ENCODE results near the gene SUPT20HL2. TPM values are rescaled to one million over a fixed set of nuclear protein-coding genes. Genes with fewer than 3 reads are reported as not detected.
"Not testable (repeated sequence)": the region's sequence is repeated elsewhere in the genome, so short reads cannot be mapped to it uniquely, and the experiment has no call there.

The SUPT20HL2 gene
- total RNA-seq (not detected), polyA plus RNA-seq (not detected)
- long read RNA-seq, donor 1, result 0 reads
- long read RNA-seq, donor 2, partial matches to known transcripts, result 0 of 1 reads
- long read RNA-seq, donor 2, other reads (novel, unspliced or antisense), result 0 of 1 reads

- H3K4me3 ChIP-seq (ENCODE audit: low read length in 2 of 2), result no peak within 1 kb of the TSS
- DNase-seq (no peak), ATAC-seq (ENCODE audit: low FRiP score) (no peak)
- intact Hi-C loops (cut with DNase I), result no loop called here
- no peaks in the 10 kb centered on the region for H3K36me3 ChIP-seq (ENCODE audit: control insufficient read depth in 1 of 2, insufficient read depth in 2 of 2, low read length in 1 of 2)
- no peak within 1 kb of the TSS for H3K27ac ChIP-seq (ENCODE audit: low read depth in 1 of 2, low read length in 2 of 2)
- no peaks in the 10 kb centered on the region for H3K27me3 ChIP-seq (ENCODE audit: control insufficient read depth in 1 of 2, insufficient read depth in 2 of 2, low read length in 1 of 2)
- no peaks in the 10 kb centered on the region for H3K4me1 ChIP-seq (ENCODE audit: control insufficient read depth in 1 of 2, insufficient read depth in 2 of 2, low read length in 2 of 2)
- 85 to 96% methylated on average over 39 of the region's 39 CpGs for WGBS, 2 donors
- H3K9me3 ChIP-seq (ENCODE audit: control insufficient read depth, low read length), result no peaks in the 10 kb centered on the region
Observed at GRCh38 chrX:24314019-24314635, at the start of gene SUPT20HL2. Gene SUPT20HL2, minus strand, starts transcription at chrX:24314069. Its CDS starts 754 bp downstream, at chrX:24313315.

- H3K36me3 ChIP-seq (ENCODE audit: control insufficient read depth in 1 of 2, insufficient read depth in 2 of 2, low read length in 1 of 2); intact Hi-C loops (cut with DNase I); H3K27me3 ChIP-seq (ENCODE audit: control insufficient read depth in 1 of 2, insufficient read depth in 2 of 2, low read length in 1 of 2); ATAC-seq (ENCODE audit: low FRiP score); H3K9me3 ChIP-seq (ENCODE audit: control insufficient read depth, low read length); H3K27ac ChIP-seq (ENCODE audit: low read depth in 1 of 2, low read length in 2 of 2); DNase-seq; H3K4me1 ChIP-seq (ENCODE audit: control insufficient read depth in 1 of 2, insufficient read depth in 2 of 2, low read length in 2 of 2); H3K4me3 ChIP-seq (ENCODE audit: low read length in 2 of 2): not testable (repeated sequence)
- 86 to 97% methylated on average over 36 to 38 of the region's 41 CpGs for WGBS, 2 donors
Observed at GRCh38 chrX:24362089-24362745, 48.3 kb upstream of the SUPT20HL2 start.

GRCh38 chrX:24360272-24360671, 46.4 kb upstream of the SUPT20HL2 start, which contains the start of gene SUPT20HL1:
Gene SUPT20HL1, plus strand, starts transcription at chrX:24360639. Its CDS starts 2,122 bp downstream, at chrX:24362761.
- H3K9me3 ChIP-seq (ENCODE audit: control insufficient read depth, low read length), result peaks cover 1% of the 10 kb centered on the region
- ATAC-seq (ENCODE audit: low FRiP score) (no peak), DNase-seq (no peak)
- WGBS, 2 donors, result 77 to 87% methylated on average over 3 of the region's 3 CpGs
- H3K36me3 ChIP-seq (ENCODE audit: control insufficient read depth in 1 of 2, insufficient read depth in 2 of 2, low read length in 1 of 2), result no peaks in the 10 kb centered on the region
- no peak within 1 kb of the TSS for H3K4me3 ChIP-seq (ENCODE audit: low read length in 2 of 2)
- no peaks in the 10 kb centered on the region for H3K27me3 ChIP-seq (ENCODE audit: control insufficient read depth in 1 of 2, insufficient read depth in 2 of 2, low read length in 1 of 2)
- H3K27ac ChIP-seq (ENCODE audit: low read depth in 1 of 2, low read length in 2 of 2), result no peak within 1 kb of the TSS
- H3K4me1 ChIP-seq (ENCODE audit: control insufficient read depth in 1 of 2, insufficient read depth in 2 of 2, low read length in 2 of 2), result no peaks in the 10 kb centered on the region
- intact Hi-C loops (cut with DNase I), result no loop called here

GRCh38 chrX:24357106-24357505, 43.2 kb upstream of the SUPT20HL2 start:
- Histone ChIP-seq H3K9me3 (ENCODE audit: control insufficient read depth, low read length) (peaks cover under 1% of the 10 kb centered on the region), H3K4me3 (ENCODE audit: low read length in 2 of 2) (no peak overlapping the region), H3K27ac (ENCODE audit: low read depth in 1 of 2, low read length in 2 of 2) (no peak overlapping the region), H3K4me1 (ENCODE audit: control insufficient read depth in 1 of 2, insufficient read depth in 2 of 2, low read length in 2 of 2) (no peaks in the 10 kb centered on the region), H3K36me3 (ENCODE audit: control insufficient read depth in 1 of 2, insufficient read depth in 2 of 2, low read length in 1 of 2) (no peaks in the 10 kb centered on the region), H3K27me3 (ENCODE audit: control insufficient read depth in 1 of 2, insufficient read depth in 2 of 2, low read length in 1 of 2) (no peaks in the 10 kb centered on the region)
- ATAC-seq (ENCODE audit: low FRiP score), result no peak
- DNase-seq, result no peak
- intact Hi-C loops (cut with DNase I), result no loop called here

- Histone ChIP-seq H3K36me3 (ENCODE audit: control insufficient read depth in 1 of 2, insufficient read depth in 2 of 2, low read length in 1 of 2) (no peaks in the 10 kb centered on the region), H3K4me3 (ENCODE audit: low read length in 2 of 2) (no peak overlapping the region), H3K27ac (ENCODE audit: low read depth in 1 of 2, low read length in 2 of 2) (no peak overlapping the region), H3K27me3 (ENCODE audit: control insufficient read depth in 1 of 2, insufficient read depth in 2 of 2, low read length in 1 of 2) (no peaks in the 10 kb centered on the region), H3K9me3 (ENCODE audit: control insufficient read depth, low read length) (no peaks in the 10 kb centered on the region), H3K4me1 (ENCODE audit: control insufficient read depth in 1 of 2, insufficient read depth in 2 of 2, low read length in 2 of 2) (no peaks in the 10 kb centered on the region)
- WGBS, 2 donors, result 89 to 95% methylated on average over 8 of the region's 8 CpGs
- intact Hi-C loops (cut with DNase I), result no loop called here
- DNase-seq, result no peak
- ATAC-seq (ENCODE audit: low FRiP score), result no peak
Observed at GRCh38 chrX:24355095-24355494, 41.2 kb upstream of the SUPT20HL2 start.

- DNase-seq (no peak), ATAC-seq (ENCODE audit: low FRiP score) (no peak)
- Histone ChIP-seq H3K27me3 (ENCODE audit: control insufficient read depth in 1 of 2, insufficient read depth in 2 of 2, low read length in 1 of 2) (no peaks in the 10 kb centered on the region), H3K27ac (ENCODE audit: low read depth in 1 of 2, low read length in 2 of 2) (no peak overlapping the region), H3K4me1 (ENCODE audit: control insufficient read depth in 1 of 2, insufficient read depth in 2 of 2, low read length in 2 of 2) (no peaks in the 10 kb centered on the region), H3K36me3 (ENCODE audit: control insufficient read depth in 1 of 2, insufficient read depth in 2 of 2, low read length in 1 of 2) (no peaks in the 10 kb centered on the region), H3K4me3 (ENCODE audit: low read length in 2 of 2) (no peak overlapping the region), H3K9me3 (ENCODE audit: control insufficient read depth, low read length) (no peaks in the 10 kb centered on the region)
- intact Hi-C loops (cut with DNase I), result no loop called here
- 95 to 99% methylated on average over 4 of the region's 4 CpGs for WGBS, 2 donors
Observed at GRCh38 chrX:24350217-24350616, 36.3 kb upstream of the SUPT20HL2 start.

- Histone ChIP-seq H3K36me3 (ENCODE audit: control insufficient read depth in 1 of 2, insufficient read depth in 2 of 2, low read length in 1 of 2) (no peaks in the 10 kb centered on the region), H3K4me1 (ENCODE audit: control insufficient read depth in 1 of 2, insufficient read depth in 2 of 2, low read length in 2 of 2) (no peaks in the 10 kb centered on the region), H3K27me3 (ENCODE audit: control insufficient read depth in 1 of 2, insufficient read depth in 2 of 2, low read length in 1 of 2) (no peaks in the 10 kb centered on the region), H3K27ac (ENCODE audit: low read depth in 1 of 2, low read length in 2 of 2) (no peak overlapping the region), H3K9me3 (ENCODE audit: control insufficient read depth, low read length) (no peaks in the 10 kb centered on the region), H3K4me3 (ENCODE audit: low read length in 2 of 2) (no peak overlapping the region)
- ATAC-seq (ENCODE audit: low FRiP score) (no peak), DNase-seq (no peak)
- intact Hi-C loops (cut with DNase I), result no loop called here
- 9 to 25% methylated on average over 1 of the region's 1 CpG for WGBS, 2 donors
Observed at GRCh38 chrX:24347881-24348280, 34.0 kb upstream of the SUPT20HL2 start.

- H3K9me3 ChIP-seq (ENCODE audit: control insufficient read depth, low read length), result no peaks in the 10 kb centered on the region
- intact Hi-C loops (cut with DNase I), result no loop called here
- ATAC-seq (ENCODE audit: low FRiP score) (no peak), DNase-seq (no peak)
- no peak overlapping the region for H3K4me3 ChIP-seq (ENCODE audit: low read length in 2 of 2)
- 66 to 74% methylated on average over 9 of the region's 9 CpGs for WGBS, 2 donors
- H3K36me3 ChIP-seq (ENCODE audit: control insufficient read depth in 1 of 2, insufficient read depth in 2 of 2, low read length in 1 of 2), result no peaks in the 10 kb centered on the region
- no peaks in the 10 kb centered on the region for H3K4me1 ChIP-seq (ENCODE audit: control insufficient read depth in 1 of 2, insufficient read depth in 2 of 2, low read length in 2 of 2)
- no peaks in the 10 kb centered on the region for H3K27me3 ChIP-seq (ENCODE audit: control insufficient read depth in 1 of 2, insufficient read depth in 2 of 2, low read length in 1 of 2)
- H3K27ac ChIP-seq (ENCODE audit: low read depth in 1 of 2, low read length in 2 of 2), result no peak overlapping the region
Observed at GRCh38 chrX:24343719-24344118, 29.9 kb upstream of the SUPT20HL2 start.

- no peak for ATAC-seq (ENCODE audit: low FRiP score)
- Histone ChIP-seq H3K36me3 (ENCODE audit: control insufficient read depth in 1 of 2, insufficient read depth in 2 of 2, low read length in 1 of 2) (no peaks in the 10 kb centered on the region), H3K27ac (ENCODE audit: low read depth in 1 of 2, low read length in 2 of 2) (no peak overlapping the region), H3K27me3 (ENCODE audit: control insufficient read depth in 1 of 2, insufficient read depth in 2 of 2, low read length in 1 of 2) (no peaks in the 10 kb centered on the region), H3K4me1 (ENCODE audit: control insufficient read depth in 1 of 2, insufficient read depth in 2 of 2, low read length in 2 of 2) (no peaks in the 10 kb centered on the region), H3K9me3 (ENCODE audit: control insufficient read depth, low read length) (no peaks in the 10 kb centered on the region), H3K4me3 (ENCODE audit: low read length in 2 of 2) (no peak overlapping the region)
- intact Hi-C loops (cut with DNase I), result no loop called here
- no peak for DNase-seq
- 64 to 90% methylated on average over 1 of the region's 1 CpG for WGBS, 2 donors
Observed at GRCh38 chrX:24341795-24342194, 27.9 kb upstream of the SUPT20HL2 start.

Data from aorta (tissue), 5 donors.